ENCODE results near the gene KIF26B.

The KIF26B gene

DNA sequence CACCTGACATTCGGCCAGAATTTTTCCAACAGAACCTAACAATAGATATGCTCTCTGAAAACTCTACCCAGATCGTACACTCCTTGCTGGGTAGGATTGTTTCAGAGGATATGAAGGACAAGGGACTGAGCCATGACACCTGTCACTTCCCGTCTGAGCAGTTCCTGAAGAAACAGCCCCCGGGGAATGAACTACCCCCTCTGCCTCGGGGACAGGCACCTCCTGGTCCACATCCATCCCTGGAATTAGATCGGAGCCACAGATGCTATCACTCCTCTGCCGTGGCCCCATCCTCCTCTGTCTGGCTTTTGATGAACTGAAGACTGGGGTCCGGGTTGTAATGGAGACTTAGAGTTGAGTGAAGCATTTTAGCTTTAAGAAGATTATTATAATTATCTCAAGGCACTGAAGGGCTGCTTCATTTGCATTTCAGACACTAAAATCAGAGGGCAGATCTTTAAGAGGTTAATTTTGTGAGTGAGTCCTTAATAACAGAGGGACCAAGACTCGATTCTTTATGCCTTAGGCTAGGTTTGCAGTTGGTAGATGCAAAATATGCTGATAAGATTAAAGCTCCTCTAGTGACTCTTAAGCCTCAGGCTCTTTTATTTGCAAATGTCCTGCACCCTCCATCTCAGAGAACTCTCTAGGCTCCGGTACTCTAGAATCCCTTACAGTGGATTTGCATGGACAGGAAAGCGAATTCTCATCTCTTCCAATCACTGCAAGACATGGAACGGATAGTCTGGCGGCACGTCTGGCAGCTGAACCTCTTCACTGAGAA lies 333.8 kb downstream of the KIF26B start:
- DNase-seq (ENCODE audit: low spot score) (no peak), FAIRE-seq (no peak)

DNA sequence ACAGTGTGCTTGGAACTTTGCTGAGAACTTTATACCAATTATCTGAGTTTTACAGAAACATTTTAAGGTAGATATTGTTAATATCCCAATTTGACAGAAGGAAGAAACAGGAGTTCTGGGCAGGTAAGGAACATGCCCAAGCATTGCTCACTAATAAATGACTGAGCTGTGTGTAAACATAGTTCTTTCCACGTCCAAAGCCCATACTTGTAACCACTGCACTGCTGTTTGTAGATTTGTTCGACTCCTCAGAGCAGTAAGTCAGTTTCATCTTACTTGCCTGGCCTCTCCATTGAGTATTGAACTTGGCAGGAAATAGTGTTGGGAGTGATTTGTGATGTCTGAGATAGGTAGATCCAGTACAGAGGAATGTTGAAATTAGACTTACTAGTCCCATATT lies 335.1 kb downstream of the KIF26B start:
- DNase-seq (ENCODE audit: low spot score) (no peak), FAIRE-seq (no peak)

DNA sequence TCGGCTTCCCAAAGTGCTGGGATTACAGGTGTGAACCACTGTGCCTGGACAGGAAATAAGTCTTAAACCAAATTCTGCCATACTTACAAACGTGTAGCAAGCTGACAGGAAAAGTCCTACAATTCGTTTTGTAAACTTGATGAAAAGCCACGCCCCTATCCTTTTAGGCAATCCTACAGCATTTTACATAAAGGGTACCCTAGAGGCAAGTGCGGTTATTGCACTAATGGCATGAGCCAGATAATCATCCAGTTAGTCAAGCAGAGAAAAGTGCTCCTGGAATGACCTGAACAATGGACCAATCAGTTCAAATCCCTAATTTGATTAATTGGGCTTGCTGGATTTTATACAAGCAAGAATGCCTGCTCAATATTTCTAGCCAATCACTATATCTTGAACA lies 338.2 kb downstream of the KIF26B start:
- DNase-seq (ENCODE audit: low spot score) (no peak), FAIRE-seq (no peak)

DNA sequence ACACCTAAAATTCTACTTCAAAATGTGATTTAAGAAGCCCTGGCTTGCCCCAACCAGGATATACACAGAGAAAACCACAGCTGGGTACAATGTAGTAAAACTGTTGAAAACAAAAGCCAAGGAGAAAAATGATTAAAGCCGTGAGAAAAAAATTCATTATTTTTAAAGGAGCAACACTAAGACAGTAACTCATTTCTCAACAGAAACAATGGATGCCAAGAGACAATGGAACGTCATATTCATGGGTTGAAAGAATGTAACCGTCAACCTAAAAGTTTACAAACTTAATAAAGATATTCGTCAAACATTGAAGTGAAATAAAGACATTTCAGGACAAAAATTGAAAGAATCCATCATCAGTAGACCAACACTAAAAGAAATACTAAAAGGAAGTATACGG lies 340.9 kb downstream of the KIF26B start:
- FAIRE-seq, result no peak
- no peak for DNase-seq (ENCODE audit: low spot score)

DNA sequence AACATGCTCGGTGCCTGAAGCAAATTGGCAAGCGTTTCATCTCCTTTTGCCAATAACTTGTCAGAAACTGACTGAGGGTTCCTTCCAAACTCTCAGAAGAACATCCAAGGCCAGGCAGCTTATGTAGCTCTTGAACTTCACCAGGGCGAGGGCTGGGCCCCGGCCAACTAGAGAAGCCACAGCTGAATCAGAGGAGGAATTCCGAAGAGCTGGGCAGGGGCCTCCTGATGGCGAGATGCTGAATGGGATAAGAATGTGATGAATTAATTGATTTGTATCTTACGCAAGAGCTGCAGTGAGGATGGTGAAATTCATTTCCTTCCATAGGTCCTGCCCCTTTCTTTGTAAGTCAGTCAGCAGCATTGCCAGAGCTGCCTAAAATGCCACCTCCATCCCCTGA lies 345.8 kb downstream of the KIF26B start:
- DNase-seq (ENCODE audit: low spot score) (peak; percentile 67), FAIRE-seq (no peak)

DNA sequence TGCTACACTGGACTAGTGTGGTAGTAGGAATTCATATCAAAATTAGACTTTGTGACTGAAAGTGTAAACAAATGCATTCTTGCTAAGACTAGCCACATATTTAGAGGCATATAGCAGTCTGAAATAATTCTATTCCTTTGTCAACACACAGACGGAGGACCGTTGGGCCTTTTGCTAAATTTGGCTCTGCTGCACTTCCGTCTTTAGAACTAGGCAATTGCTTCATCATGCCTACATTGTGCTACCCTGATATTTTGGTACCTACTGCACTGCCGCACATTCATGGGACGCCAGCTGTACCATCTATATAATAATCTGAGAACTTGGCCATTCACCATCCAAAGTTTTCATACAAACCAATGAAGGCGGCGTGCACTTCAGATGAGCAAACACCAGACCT lies 346.8 kb downstream of the KIF26B start:
- FAIRE-seq (no peak), DNase-seq (ENCODE audit: low spot score) (no peak)

DNA sequence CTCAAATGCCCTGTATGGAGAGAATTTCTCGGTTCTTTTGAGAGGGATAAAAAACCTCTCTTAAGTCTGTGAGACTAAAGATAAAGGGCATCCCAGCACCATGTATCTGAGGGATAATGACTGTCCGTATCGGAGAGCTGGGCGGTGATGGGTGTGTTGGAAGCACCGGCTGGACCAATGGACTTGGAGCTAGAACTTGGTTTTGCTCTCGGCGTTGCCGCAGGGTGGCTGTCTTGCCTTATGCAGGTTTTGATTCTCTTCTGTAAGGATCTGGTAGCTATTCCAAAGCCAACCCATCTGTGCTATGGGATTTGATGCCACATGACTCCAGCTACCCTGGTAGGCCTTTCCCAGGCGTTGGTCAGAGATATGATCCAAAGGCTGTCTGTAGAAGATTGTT lies 348.8 kb downstream of the KIF26B start:
- no peak for DNase-seq (ENCODE audit: low spot score)
- FAIRE-seq, result no peak

DNA sequence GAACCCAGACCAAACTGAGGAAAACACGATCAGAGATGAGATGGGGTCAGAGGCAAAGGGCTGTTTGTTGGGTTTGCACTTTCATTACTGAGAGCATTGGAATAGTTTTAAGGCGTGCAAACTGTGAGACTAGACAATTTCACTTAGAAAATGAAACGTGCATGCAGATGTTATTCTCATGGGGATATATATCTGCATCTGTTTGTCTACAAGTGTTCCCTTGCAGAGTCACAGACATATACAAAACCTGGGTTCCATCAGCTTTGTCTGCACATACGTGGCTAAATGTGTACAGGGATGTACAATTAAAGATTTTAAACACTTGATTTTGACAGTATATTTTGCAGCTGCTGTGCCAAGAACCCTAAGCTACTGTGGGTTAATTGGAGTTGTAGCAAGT lies 355.4 kb downstream of the KIF26B start:
- FAIRE-seq (no peak), DNase-seq (ENCODE audit: low spot score) (no peak)

DNA sequence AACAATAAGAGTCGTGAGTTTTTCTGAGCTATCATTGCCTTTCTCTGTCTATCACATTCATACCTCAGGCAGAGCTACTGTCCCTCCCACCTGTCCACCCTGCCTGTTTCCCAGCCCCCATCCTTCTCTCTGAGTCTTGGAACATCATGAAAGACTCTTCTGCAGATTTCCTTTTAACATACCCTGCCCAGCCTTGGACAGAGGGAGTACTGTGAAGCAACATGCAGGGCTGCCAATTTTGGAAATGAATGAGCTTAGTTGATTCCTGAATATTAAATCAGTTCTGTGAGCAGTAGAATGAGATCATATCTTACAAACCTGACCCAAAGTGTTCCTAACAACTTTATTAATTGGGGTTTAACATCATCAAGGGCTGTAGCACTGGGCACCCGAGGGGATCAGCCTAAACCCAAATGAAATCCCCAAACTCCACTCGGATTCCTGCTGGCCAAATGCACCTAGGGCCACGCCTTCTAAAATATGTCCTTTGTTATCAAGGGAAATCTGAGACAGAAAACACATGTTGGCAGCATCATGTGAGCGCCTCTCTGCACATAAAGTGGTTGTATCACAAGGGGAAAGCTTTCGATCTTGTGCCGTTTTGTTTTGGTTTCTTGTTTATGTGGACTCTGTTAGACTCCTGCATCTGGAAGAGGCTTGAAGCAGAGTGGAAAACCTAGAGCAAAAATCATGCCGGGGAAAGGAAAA lies 357.6 kb downstream of the KIF26B start:
- DNase-seq (ENCODE audit: low spot score) (peak; percentile 33), FAIRE-seq (no peak)

DNA sequence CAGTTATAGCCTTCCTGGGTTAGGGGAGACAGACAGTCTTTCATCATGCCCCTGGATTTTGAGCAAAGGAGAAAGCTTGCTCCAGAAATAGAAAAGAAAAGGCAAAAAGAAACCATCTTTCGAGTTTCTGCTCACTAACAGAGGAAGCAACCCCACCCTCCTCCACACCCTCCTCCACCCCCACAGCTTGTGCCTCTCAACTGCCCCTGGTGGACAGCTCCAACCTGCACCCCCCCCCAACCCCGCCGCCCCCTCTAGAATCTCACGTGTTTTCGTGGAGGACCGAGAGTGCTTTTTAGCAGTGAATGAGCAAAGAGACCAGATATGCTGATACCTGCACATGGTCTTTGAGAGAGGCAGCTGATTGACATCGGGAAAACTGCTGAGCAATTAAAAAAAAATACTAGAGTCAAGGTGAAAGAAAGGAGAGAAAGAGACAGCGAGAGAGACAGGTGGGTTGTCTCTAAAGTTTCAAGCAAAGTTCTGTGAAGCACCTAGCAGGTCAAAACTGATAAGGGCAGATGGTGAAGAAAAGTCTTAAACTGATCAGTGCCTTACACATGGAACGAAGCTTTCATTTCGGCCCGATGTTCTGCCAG lies 358.3 kb downstream of the KIF26B start:
- FAIRE-seq (no peak), DNase-seq (ENCODE audit: low spot score) (peak; percentile 73)

DNA sequence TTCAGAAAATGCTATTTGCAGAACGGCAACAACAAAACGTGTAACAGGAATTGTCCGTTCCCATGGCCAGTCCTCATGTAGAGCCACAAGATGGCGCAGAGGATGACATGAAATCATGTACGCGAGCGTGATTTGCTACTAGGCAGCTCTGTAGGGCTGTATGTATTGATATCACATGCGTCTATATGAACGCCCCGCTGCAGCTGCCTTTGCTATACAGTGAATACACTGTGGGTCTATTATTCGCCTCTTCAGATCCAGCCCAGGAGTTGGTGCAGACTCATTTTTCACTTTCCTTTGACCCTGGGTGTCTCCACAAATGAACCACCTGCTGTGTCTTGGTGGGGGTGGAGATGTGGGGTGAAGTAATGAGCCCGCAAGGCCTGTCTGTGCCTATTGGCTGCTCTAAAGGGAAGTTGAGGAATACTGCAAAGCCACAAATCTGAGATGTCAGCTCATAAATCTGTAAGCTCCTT lies 361.5 kb downstream of the KIF26B start:
- peak; percentile 19 for DNase-seq (ENCODE audit: low spot score)

DNA sequence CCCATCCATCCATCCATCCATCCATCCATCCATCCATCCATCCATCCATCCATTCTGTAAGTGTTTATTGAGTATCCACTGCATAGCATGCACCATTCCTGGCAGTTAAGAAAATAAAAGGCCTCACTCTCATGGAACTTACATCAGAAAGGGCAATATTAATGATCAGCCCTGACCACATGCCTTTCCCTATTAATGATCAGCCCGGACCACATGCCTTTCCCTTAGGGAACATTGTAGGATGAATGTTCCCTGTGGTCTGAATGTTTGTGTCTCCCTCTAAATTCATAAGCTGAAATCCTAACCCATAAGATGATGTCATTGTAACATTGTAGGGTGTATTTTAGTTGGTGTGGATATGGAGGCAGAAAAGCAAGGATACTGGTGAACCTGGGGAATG lies 365.8 kb downstream of the KIF26B start:
- DNase-seq (ENCODE audit: low spot score) (no peak), FAIRE-seq (no peak)

More for the DNA sequence above, 361.5 kb downstream of the KIF26B start:
- FAIRE-seq, result no peak

DNA sequence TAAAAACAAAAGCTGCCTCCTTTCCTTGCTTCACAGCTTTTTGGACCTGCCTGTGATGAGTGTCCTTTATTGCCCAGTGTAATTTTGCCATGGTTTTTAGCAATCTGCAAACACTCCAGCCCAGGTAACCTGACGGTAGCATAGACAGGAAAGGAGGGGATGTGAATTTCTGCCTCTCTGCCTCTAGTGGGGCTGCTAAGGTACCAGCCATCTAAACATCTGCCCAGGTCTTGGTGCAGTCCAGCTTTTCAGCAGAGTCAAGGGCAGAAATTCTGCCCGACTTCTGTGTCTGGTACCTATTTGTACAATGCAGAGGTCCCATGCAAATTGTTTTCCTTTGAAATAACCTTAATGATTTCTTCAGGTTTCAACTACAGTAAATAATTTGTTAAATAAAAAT lies 371.4 kb downstream of the KIF26B start:
- FAIRE-seq, result no peak
- no peak for DNase-seq (ENCODE audit: low spot score)

DNA sequence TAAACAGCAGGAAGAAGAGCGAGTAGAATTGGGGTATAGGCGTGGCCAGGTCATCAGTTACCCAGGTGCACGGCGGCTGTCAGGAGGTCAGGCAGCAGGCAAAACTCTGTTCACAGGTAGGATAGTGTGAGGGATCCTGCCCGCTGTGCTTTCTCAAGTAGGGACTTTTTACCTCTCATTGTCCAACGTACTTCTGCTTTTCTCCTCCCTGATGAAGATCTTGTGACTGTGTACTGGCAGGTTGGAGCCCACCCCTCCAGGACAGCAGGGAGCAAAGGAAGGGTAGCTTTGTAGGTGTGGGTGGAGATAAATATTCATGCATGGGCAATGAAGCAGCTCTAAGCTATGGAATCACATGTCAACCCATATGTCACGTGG lies 373.5 kb downstream of the KIF26B start:
- FAIRE-seq (no peak), DNase-seq (ENCODE audit: low spot score) (no peak)

DNA sequence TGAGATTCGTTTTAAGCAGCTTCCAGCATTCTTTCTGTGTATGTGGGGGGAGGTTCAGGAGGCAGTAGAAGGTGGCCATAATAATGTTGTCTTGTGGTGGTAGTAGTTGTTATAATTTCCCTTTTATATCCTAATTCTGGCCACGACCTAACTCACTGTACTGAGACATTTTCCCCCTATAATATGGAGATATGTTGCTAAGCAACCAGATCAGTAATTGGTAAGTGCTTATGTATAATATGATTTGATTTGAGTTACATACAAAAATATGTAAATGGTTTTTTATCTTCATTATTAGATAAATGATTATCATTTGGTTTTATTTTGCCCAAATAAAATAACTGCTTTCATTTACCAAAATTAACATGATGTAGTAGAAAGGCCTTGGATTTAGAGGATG lies 376.2 kb downstream of the KIF26B start:
- DNase-seq (ENCODE audit: low spot score) (no peak), FAIRE-seq (no peak)

DNA sequence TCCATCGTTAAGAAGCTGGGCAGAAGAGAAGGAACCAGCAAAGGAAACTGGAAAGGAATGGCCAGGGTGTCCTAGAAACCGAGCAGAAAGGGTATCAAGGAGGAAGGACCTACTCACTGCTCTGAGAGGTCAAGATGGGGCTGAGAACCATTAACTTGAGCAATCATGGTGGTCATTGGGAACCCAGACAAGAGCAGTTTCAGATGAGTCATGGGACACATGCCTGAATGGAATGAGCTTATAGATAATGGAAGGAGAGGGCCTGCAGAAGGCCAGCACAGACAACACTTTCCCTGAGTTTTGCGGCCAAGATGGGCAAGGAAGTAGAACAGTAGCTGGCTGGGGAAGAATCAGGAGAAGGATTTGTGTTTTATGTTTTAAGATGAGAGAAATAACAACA lies 383.2 kb downstream of the KIF26B start:
- FAIRE-seq (no peak), DNase-seq (ENCODE audit: low spot score) (no peak)

DNA sequence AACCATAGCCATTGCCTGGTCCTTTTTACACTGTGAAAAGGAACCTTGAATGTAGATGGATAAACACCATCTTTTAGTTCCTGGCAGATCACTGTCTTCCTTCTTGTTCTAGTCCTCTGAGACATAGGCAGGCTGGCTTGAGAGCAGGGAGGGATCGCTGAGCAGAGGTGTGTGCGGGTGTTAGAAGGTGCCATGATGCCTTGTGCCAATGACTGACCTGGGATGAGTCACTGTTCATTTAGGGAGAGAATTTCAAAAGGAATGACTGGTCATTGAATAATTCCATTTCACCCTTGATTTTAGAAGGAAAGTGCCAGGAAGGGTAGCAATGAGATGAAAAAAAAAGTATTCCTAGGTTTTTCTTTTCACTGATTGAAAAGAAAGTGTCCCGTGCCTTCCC lies 383.9 kb downstream of the KIF26B start:
- FAIRE-seq, result peak; percentile 55
- peak; percentile 13 for DNase-seq (ENCODE audit: low spot score)

DNA sequence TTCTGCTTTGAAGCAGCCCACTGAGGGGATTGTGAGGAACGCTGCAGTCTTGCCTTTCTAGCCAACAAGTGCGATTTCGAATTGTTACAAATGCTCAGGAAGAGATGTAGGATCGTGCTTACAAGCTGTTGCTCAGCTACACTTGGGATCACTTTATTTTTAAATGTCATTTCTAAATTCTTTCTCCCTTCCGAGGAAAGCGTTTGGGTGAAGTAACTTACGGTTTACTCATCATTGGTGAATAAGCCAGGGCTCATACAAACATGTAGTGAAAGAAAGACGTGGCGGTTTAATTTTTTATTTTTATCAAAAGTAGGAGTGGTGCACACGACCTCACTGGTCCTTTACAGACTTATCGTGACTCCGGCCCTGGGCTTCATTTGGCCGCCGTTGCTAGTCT lies 386.6 kb downstream of the KIF26B start:
- DNase-seq (ENCODE audit: low spot score) (no peak), FAIRE-seq (no peak)

DNA sequence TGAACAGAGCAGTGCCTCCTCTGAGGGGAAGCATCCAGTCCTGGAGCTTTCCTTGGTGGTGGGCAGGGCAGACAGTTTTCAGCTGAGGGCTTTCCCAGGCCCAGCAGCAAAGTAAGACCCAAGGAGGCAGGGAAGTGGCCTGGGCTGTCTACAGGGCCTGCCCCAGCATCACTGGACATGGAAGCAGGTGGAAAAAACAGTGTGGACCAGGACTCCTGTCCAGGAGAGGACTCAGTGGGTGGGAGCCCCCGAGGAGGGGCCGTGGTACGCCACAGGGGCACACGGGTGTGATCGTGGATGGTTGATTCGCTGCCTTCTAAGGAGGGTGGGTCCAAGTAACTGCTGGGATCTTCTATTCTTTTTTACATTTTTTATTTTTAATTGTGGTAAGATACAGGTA lies 387.6 kb downstream of the KIF26B start:
- no peak for FAIRE-seq

DNA sequence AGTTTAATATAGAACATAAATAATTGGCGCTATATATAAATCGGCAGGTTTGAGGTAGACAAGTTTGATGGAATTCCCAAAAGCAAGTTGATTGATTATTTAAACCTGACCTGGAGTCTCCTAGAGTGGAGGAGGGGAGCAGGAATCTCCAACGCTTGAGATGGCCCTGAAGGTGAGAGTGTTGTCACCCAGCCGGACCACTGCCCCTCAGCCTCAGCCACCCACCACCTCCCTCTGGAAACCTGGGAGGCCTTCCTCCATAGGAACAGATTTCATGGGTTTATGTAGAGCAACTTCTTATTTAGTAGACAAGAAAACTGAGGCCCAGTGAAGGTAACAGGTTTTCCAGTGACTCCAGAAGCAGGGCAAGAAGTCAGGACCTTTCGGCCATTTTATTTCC lies 389.5 kb downstream of the KIF26B start:
- FAIRE-seq (no peak), DNase-seq (ENCODE audit: low spot score) (no peak)

More for the DNA sequence above, 387.6 kb downstream of the KIF26B start:
- DNase-seq (ENCODE audit: low spot score), result no peak

DNA sequence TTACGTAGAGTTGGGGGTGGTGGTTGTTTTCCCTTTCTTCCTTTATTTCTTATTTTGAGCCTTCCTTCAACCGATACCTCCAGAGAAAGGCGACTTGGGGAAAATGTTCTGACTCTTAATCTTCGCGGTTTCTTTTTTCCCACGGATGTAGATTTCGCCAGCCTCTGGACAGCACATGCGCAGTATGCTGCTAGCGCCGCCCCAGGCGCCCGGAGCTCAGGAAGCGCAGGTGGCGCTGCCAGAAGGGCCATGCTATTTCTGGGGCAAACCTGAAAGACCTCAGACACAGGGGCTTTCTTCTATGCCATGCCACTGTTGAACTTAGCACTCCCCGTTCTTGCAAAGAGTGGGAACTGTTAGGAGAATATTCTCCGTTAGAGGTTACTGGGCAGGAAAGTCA lies 392.1 kb downstream of the KIF26B start:
- DNase-seq (ENCODE audit: low spot score) (no peak), FAIRE-seq (no peak)

DNA sequence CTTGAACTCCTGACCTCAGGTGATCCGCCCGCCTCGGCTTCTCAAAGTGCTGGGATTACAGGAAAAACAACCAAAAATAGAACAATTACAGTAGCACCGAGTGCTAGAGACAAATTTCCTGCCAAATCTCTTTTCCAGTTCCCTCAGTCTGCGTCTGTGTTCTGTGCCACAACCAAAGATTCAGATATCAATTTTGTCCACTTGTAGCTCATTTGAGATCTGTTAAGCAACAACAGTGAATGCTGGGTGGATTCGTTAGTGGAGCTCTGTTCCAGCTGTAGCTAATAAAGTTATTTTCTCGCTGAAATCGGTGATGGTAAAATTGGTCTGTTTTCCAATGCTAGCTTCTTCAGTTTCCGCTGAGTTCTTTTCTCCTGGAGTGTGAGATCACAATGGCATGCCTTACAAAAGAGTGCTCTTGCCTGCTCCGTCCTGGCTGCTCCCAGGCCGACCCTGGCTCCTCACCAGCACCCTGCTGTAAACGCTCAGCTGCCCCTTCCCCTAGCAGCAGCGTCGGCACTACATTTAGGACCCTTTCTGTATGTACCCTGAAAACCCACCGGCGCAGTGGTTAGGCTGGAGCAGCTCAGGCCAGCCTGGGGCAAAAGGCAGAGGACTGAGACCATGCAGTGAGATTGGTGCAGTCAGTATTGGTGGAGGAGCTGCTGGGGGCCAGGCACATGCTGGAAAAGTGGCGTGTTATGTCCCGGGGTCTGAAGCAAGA lies 395.4 kb downstream of the KIF26B start:
- DNase-seq (ENCODE audit: low spot score) (no peak), FAIRE-seq (no peak)

Measured in urothelium cell line (cell line).